HG03025 (cell line): ENCODE measurements around the gene ZBTB20.

Source experiments
- ATAC-seq: cut with Tn5 transposase; IDR thresholded peaks from one replicate; pipeline ENCODE4 v1.9.1; 2021; ENCODE audit warnings: mild to moderate bottlenecking, moderate library complexity; ENCODE audit not compliant: unreplicated experiment, low FRiP score

Gene ZBTB20

GRCh38 chr3:114370537-114371174 lies 776.4 kb downstream of the ZBTB20 start:
- no peak for ATAC-seq

- ATAC-seq: no peak
Measured at GRCh38 chr3:114365909-114366308, 781.2 kb downstream of the ZBTB20 start.

- no peak for ATAC-seq
Measured at GRCh38 chr3:114364806-114365654, 782.1 kb downstream of the ZBTB20 start.

GRCh38 chr3:114363554-114364202 lies 783.4 kb downstream of the ZBTB20 start:
- no peak for ATAC-seq

- ATAC-seq: no peak
Measured at GRCh38 chr3:114362815-114363214, 784.3 kb downstream of the ZBTB20 start.

GRCh38 chr3:114361391-114361790 lies 785.7 kb downstream of the ZBTB20 start:
- ATAC-seq: no peak

- ATAC-seq: no peak
Measured at GRCh38 chr3:114356525-114356924, 790.6 kb downstream of the ZBTB20 start.

- ATAC-seq: no peak
Measured at GRCh38 chr3:114356066-114356465, 791.0 kb downstream of the ZBTB20 start.

GRCh38 chr3:114355653-114356052 lies 791.4 kb downstream of the ZBTB20 start:
- ATAC-seq: no peak

- ATAC-seq: no peak
Measured at GRCh38 chr3:114351822-114352145, 795.3 kb downstream of the ZBTB20 start.

- no peak for ATAC-seq
Measured at GRCh38 chr3:114351123-114351821, 795.8 kb downstream of the ZBTB20 start.

GRCh38 chr3:114350690-114351089 lies 796.4 kb downstream of the ZBTB20 start:
- no peak for ATAC-seq

GRCh38 chr3:114350271-114350670 lies 796.8 kb downstream of the ZBTB20 start:
- ATAC-seq: no peak

GRCh38 chr3:114344492-114344891 lies 802.6 kb downstream of the ZBTB20 start:
- ATAC-seq: no peak

GRCh38 chr3:114338651-114339357 lies 808.3 kb downstream of the ZBTB20 start:
- ATAC-seq: no peak

- no peak for ATAC-seq
Measured at GRCh38 chr3:114336857-114337256, 810.2 kb downstream of the ZBTB20 start.

- no peak for ATAC-seq
Measured at GRCh38 chr3:114336122-114336697, 810.9 kb downstream of the ZBTB20 start.

- no peak for ATAC-seq
Measured at GRCh38 chr3:114333923-114334240, 813.2 kb downstream of the ZBTB20 start.

GRCh38 chr3:114333180-114333922 lies 813.7 kb downstream of the ZBTB20 start:
- ATAC-seq: no peak
